Urothelium cell line (cell line): ENCODE results near the gene GAS5.
"Not testable (repeated sequence)": the region's sequence is repeated elsewhere in the genome, so short reads cannot be mapped to it uniquely, and the experiment has no call there.

Experiments
- DNase-seq: peaks from one replicate; pipeline ENCODE4 v3.0.0; 2011; ENCODE audit warnings: low spot score, mixed read lengths
- FAIRE-seq: peaks from 2 replicates; lab custom pipeline; 2011; peaks lifted over from hg19 to GRCh38; lab: Jason Lieb, UNC

Gene GAS5

GRCh38 chr1:173870252-173871075 lies 2.7 kb upstream of the GAS5 start:
- DNase-seq: no peak
- no peak for FAIRE-seq

DNA sequence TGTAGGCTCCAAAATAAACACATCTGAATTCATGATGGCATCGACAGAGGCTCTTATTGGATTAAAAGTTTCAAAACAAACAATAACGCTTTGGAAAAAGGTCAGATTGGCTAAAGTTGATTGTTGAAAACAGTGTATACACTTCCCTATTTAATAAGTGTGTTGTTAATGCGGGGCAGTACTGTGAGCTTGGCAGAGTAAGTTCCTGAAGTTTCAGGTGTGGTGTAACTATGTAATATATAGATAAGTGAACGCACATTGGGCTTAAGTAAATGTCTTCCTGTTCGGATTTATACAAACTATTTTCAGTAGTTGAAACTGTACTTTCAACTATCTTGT lies 1.2 kb upstream of the GAS5 start:
- FAIRE-seq (no peak), DNase-seq (no peak)

DNA sequence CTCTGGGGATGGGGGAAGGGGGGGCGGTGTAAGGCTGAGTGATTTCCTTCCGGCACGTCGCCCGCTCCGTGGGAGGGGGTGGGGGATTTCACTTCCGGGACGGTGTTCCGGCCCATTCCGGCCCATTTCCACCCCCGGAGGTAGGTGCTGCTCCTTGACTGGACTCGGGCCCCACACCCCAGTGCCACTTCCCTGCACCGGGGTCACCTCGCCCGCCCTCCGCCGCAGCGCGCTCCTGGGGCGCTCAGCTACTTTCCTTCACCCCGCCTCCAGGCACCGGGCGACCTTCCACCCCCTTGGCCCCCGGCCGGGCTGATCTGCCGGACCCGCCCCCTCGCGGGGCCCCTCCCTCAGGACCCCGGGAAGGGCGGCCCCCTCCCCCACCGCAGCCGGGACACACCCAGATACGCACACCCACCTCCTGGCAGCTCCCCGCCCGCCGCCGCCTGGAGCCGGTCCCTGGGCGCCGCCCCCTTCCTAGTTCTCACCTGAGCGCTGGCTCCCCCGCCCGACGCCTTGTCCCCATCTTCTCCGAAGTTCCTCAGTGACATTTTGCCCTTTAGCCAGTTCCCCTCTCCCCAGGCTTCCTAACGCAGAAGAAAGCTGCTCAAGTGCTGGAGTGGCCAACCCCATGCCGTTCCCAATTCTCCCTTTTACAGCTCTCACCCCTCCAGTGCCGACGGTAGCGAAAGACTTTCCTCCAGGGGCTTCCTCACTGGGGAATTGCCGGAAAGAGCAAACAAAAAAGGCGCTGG lies 654 bp upstream of the GAS5 start, which contains the start of gene ZBTB37:
ZBTB37 (plus strand) TSS at position 115 of the 755 bp plus-strand sequence. CDS start 1,846 bp downstream, outside the sequence.
- DNase-seq (peak; percentile 92), FAIRE-seq (no peak)

DNA sequence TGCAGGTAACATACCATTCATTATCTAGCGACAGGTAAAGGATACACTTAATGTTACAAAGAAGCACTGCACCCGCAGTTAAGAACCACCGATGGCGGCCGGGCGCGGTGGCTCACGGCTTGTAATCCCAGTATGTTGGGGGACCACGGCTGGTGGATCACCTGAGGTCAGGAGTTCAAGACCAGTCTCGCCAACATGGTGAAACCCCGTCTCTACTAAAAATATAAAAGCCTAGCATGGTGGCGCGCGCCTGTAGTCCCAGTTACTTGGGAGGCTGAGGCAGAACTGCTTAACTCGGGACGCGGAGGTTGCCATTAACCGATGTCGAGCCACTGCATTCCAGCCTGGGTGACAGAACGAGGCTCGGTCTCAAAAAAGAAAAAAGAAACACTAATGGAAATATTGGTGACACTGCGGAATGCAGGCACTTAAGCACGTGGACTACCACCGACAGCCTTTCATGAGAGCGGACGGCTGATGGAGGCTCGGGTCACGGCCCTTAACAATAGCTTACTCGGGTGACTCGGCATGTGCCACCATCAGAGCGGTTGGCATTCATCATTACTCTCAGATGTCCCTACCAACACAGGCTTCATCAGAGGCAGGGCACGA lies 542 bp downstream of the GAS5 start:
- FAIRE-seq (no peak), DNase-seq (no peak)

DNA sequence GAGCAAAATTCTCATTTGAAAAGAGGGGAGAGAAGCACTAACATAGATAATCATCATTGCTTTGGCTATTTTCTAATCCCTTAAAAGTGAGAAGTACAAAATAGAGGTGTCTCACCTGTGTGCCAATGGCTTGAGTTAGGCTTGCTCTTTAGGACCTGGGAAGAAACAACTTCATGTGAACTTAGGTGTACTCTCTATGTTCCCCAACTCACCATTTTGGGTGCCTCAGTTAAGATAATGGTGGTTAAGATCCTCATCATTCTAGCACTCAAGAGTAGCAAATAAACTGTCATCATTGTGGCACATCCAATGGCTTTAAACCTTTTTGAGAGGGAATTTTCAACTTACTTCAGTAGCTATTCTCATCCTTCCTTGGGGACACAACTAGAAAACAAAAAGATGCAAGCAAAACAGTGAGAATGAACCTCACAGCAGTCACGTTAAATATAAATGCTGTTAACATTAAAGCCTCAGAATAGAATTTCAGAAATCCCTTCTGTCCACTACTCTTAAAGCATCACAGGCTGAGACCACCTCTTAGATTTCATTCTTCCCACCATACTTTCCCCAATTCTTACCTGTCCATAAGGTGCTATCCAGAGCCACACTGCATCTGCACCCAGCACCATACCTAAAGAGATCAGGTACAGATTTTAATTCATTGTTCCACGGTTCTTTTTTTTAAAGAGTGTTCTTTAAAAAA lies 1.2 kb downstream of the GAS5 start:
- DNase-seq (no peak), FAIRE-seq (no peak)

GRCh38 chr1:173865468-173866164 lies 2.2 kb downstream of the GAS5 start:
- FAIRE-seq (no peak), DNase-seq (no peak)

DNA sequence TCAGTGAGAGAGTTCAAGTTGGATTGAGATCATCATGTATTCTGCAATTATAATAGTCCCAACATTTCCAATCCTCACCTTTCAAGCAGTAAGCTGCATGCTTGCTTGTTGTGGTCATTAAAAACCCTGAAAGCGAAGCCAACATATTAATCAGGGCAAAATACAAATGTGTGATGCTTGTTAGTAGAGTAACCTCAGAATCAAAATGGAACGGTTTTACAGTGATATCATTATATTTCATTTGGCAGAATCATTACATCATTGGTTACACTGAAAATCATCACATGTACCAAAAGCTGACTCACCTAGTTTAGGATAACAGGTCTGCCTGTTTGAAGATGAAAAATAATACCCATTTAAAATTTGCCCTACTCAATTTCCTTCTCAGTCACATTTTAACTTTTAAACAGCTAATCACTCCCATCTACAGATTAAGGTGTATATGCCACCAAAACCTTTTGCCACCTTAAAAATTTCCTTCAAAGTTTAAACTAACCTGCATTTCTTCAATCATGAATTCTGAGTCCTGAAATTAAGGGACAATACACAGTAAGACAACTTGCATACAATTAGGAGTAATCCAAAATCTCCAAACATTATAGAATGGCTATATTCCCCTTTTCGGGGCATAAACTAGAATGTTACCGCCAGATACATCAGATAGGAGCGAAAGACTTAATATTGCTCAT lies 3.5 kb downstream of the GAS5 start:
- FAIRE-seq: no peak

GRCh38 chr1:173863224-173864161 lies 4.3 kb downstream of the GAS5 start:
- FAIRE-seq (no peak), DNase-seq (no peak)

More for the DNA sequence above, 3.5 kb downstream of the GAS5 start:
- no peak for DNase-seq

DNA sequence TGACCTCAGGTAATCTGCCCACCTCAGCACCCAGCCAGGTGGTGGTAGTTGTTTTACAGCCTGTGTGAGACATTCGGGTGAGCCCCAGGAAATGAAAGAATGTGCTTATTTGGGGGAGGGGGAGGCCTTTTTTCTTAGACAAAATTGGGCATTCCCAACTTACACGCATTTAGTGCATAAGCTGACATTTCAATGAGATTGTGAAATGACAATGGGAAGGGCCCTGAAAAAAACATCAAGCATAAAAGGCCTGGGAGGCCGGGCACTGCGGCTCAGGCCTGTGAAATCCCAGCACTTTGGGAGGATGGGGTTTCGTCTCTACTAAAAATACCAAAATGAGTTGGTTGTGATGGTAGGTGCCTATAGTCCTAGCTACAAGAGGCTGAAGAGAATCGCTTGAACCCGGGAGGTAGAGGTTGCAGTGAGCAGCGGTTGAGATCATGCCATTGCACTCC lies 5.0 kb downstream of the GAS5 start:
- FAIRE-seq (no peak), DNase-seq (no peak)

DNA sequence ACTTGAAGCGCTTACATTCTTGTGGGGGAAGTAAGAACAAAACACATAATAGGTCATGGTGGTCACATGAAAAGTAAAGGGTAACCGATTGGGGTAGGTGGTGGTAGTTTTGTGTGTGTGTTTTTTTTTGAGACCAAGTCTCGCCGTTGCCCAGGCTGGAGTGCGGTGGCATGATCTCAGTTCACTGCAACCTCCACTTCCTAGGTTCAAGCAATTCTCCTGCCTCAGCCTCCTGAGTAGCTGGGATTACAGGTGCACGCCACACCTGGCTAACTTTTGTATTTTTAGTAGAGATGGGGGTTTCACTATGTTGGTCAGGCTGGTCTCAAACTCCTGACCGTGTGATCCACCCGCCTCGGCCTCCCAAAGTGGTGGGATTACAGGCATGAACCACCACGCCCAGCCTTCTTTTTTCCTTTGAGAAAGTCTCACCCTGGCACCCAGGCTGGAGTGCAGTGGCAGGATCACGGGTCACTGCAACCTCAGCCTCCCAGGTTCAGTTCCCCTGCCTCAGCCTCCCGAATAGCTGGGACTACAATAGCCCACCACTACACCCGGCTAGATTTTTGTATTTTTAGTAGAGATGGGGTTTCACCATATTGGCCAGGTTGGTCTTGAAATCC lies 5.5 kb downstream of the GAS5 start:
- DNase-seq, FAIRE-seq: not testable (repeated sequence)

- DNase-seq (no peak), FAIRE-seq (no peak)
Observed at GRCh38 chr1:173861731-173862145, 6.1 kb downstream of the GAS5 start.

- FAIRE-seq: no peak
- DNase-seq: no peak
Observed at GRCh38 chr1:173860065-173860464, 7.7 kb downstream of the GAS5 start.

GRCh38 chr1:173859547-173859946 lies 8.2 kb downstream of the GAS5 start:
- not testable (repeated sequence) for FAIRE-seq, DNase-seq

- no peak for DNase-seq
- no peak for FAIRE-seq
Observed at GRCh38 chr1:173857363-173857917, 10.3 kb downstream of the GAS5 start.

GRCh38 chr1:173856903-173857302 lies 10.9 kb downstream of the GAS5 start:
- no peak for FAIRE-seq

GRCh38 chr1:173856014-173856413 lies 11.8 kb downstream of the GAS5 start:
- no peak for DNase-seq

More at GRCh38 chr1:173856903-173857302, 10.9 kb downstream of the GAS5 start:
- DNase-seq: no peak

DNA sequence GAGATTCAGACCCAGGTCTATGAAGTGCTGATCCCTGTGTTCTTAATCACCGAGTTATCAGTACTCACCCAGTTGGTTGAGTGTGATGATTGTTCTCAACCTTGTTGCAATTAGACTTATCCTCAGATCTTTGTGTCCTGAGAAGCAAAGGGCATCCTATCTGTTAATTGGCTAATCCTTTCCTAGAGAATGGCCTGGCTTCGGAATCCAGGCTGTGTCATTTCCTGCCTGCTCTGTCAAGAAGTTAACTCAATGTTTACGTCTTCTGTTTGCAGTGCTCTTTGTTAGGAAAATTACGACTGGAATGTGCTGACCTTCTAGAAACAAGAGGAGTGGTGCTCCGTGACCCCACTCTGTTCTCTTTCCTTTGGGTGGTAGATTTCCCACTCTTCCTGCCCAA lies 14.7 kb downstream of the GAS5 start:
- FAIRE-seq (no peak), DNase-seq (no peak)

More at GRCh38 chr1:173856014-173856413, 11.8 kb downstream of the GAS5 start:
- no peak for FAIRE-seq

GRCh38 chr1:173852105-173852504 lies 15.7 kb downstream of the GAS5 start:
- DNase-seq (no peak), FAIRE-seq (no peak)
